ENCODE results near the gene SERINC4. TPM values are rescaled to one million over a fixed set of nuclear protein-coding genes. Genes with fewer than 3 reads are reported as not detected.
A peak's percentile ranks its signal among the peaks of the same experiment; 100 is the strongest.
"Not testable (repeated sequence)": the region's sequence is repeated elsewhere in the genome, so short reads cannot be mapped to it uniquely, and the experiment has no call there.

Gene SERINC4
- total RNA-seq, 2 donors from 2014 or later: 0.18 TPM; not detected in 1

DNA sequence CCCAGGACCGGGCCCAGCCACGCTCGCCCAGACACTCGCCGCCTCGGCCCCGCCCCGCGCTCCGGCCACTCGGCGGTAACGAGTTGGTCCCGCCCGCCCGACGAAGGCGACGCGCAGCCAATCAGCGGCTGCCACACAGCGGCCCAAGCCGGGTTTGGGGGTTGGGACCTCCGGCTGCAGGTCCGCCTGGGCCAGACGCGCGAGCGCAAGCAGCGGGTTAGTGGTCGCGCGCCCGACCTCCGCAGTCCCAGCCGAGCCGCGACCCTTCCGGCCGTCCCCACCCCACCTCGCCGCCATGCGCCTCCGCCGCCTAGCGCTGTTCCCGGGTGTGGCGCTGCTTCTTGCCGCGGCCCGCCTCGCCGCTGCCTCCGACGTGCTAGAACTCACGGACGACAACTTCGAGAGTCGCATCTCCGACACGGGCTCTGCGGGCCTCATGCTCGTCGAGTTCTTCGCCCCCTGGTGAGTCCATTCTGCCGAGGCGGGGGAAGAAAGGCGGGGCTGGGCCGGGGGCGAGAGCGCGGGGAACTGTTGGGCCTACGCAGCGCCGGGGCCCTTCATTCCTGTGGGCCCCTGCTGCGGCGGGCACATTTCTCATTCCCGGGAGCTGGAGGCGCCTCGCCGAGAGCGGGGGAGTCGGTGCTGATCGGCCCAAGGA lies 53.6 kb downstream of the SERINC4 start, which contains the start of gene PDIA3:
TSS of gene PDIA3 (plus strand) at position 194 of the 658 bp plus-strand sequence. CDS start at position 296, 102 bp downstream.
- H3K9me3 ChIP-seq (ENCODE audit: control insufficient read depth, low read length); H3K4me1 Mint-ChIP-seq; H3K9me3 Mint-ChIP-seq; H3K4me1 ChIP-seq (ENCODE audit: control insufficient read depth, insufficient read depth, low read length); H3K27me3 Mint-ChIP-seq (ENCODE audit: insufficient read depth); H3K27me3 ChIP-seq (ENCODE audit: control insufficient read depth, insufficient read depth, low read length, poor library complexity, severe bottlenecking): not testable (repeated sequence)
- H3K36me3 Mint-ChIP-seq (ENCODE audit: low read depth): peaks cover 21% of the 10 kb centered on the region
- H3K9ac ChIP-seq (ENCODE audit: extremely low read depth, low read length, poor library complexity, severe bottlenecking): peak within 1 kb of the TSS; percentile 90
- H3K27ac ChIP-seq (ENCODE audit: low read depth, low read length): peak within 1 kb of the TSS; percentile 91
- H3K27ac Mint-ChIP-seq: peak within 1 kb of the TSS; percentile 98
- H3K4me3 Mint-ChIP-seq: peak within 1 kb of the TSS; percentile 89
- TF ChIP-seq, protein P1, sequence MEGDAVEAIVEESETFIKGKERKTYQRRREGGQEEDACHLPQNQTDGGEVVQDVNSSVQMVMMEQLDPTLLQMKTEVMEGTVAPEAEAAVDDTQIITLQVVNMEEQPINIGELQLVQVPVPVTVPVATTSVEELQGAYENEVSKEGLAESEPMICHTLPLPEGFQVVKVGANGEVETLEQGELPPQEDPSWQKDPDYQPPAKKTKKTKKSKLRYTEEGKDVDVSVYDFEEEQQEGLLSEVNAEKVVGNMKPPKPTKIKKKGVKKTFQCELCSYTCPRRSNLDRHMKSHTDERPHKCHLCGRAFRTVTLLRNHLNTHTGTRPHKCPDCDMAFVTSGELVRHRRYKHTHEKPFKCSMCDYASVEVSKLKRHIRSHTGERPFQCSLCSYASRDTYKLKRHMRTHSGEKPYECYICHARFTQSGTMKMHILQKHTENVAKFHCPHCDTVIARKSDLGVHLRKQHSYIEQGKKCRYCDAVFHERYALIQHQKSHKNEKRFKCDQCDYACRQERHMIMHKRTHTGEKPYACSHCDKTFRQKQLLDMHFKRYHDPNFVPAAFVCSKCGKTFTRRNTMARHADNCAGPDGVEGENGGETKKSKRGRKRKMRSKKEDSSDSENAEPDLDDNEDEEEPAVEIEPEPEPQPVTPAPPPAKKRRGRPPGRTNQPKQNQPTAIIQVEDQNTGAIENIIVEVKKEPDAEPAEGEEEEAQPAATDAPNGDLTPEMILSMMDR (conservative IDR thresholded peaks at IDR 0.05): peak; percentile 40
- peak within 1 kb of the TSS; percentile 99 for H3K4me3 ChIP-seq (ENCODE audit: low read length)
- DNase-seq: peak; percentile 99
- peaks cover 16% of the 10 kb centered on the region for H3K36me3 ChIP-seq (ENCODE audit: control insufficient read depth, insufficient read depth, low read length)
- WGBS, 2 experiments (ENCODE audit: insufficient coverage in 1 of 2, insufficient read length in 1 of 2): 0% methylated on average over 2 to 84 of the region's 84 CpGs

Small RNA genes lying within 50 kb of the gene (microRNA-seq; reads per million reads assigned to microRNA genes)
- not detected for gene MIR1282 (ENCODE audit: borderline microRNAs expressed)

Other genes starting within 250 kb of the SERINC4 start
- 10 to 100 TPM in 1 of 2 donors, 1 to 10 TPM in 1; 3.3 to 16.0 TPM for gene PPIP5K1, start 210.0 kb downstream of the SERINC4 start, total RNA-seq
- gene CKMT1B, start 206.2 kb downstream of the SERINC4 start, total RNA-seq: 1 to 10 TPM in 1 of 2 donors, under 1 TPM in 1; 0.58 to 4.0 TPM
- under 1 TPM in 1 of 2 donors, not detected in 1; 0.62 TPM for gene STRC, start 181.4 kb downstream of the SERINC4 start, total RNA-seq
- 1 to 10 TPM; 1.2 to 1.5 TPM for gene CATSPER2, start 151.4 kb downstream of the SERINC4 start, total RNA-seq
- gene CKMT1A, start 106.4 kb downstream of the SERINC4 start, total RNA-seq: 1 to 10 TPM in 1 of 2 donors, under 1 TPM in 1; 0.55 to 4.4 TPM
- gene PDIA3, start 53.8 kb downstream of the SERINC4 start, total RNA-seq: 100 to 1,000 TPM; 578 to 589 TPM
- 1 to 10 TPM; 1.3 to 2.4 TPM for gene ELL3, start 23.3 kb downstream of the SERINC4 start, total RNA-seq
- gene SERF2, start 7.9 kb downstream of the SERINC4 start, total RNA-seq: 100 to 1,000 TPM; 613 to 648 TPM
- gene HYPK, start 379 bp upstream of the SERINC4 start, total RNA-seq: 10 to 100 TPM; 11.3 to 18.5 TPM
- gene MFAP1, start 24.5 kb upstream of the SERINC4 start, total RNA-seq: 10 to 100 TPM; 35.3 to 48.5 TPM
- 10 to 100 TPM; 22.6 to 34.4 TPM for gene WDR76, start 26.8 kb upstream of the SERINC4 start, total RNA-seq

Data from endodermal cell (in vitro differentiated cells).